ENCODE data around the gene HOXD11.
A peak's percentile ranks its signal among the peaks of the same experiment; 100 is the strongest.

Gene HOXD11

DNA sequence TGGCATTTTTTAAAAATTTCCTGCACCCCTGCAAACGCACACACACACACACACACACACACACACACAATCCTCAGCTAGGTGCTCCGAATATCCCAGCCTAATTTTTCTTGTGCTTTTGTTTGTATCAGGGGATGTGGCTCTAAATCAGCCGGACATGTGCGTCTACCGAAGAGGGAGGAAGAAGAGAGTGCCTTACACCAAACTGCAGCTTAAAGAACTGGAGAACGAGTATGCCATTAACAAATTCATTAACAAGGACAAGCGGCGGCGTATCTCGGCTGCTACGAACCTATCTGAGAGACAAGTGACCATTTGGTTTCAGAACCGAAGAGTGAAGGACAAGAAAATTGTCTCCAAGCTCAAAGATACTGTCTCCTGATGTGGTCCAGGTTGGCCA, 12.7 kb upstream of the HOXD11 start:
- no peak for DNase-seq

DNA sequence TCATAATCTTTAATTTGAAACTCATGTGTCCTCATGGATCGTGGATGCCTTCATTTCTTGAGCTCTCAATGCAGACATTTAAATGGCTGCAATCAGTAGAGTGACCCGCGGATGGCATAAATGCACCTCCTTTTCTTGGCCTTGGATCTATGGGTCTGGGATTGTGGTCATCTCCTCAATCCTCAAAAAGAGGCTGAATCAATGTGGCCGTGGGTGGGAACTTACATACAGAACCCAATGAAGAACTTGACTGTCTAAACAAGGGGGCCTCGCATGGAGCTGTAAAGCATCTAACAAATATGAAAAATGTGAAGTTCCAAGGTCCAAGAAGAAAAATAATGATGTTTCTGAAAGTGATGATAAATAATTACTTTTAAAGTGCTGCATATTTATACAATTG, 11.7 kb upstream of the HOXD11 start:
- no peak for DNase-seq

DNA sequence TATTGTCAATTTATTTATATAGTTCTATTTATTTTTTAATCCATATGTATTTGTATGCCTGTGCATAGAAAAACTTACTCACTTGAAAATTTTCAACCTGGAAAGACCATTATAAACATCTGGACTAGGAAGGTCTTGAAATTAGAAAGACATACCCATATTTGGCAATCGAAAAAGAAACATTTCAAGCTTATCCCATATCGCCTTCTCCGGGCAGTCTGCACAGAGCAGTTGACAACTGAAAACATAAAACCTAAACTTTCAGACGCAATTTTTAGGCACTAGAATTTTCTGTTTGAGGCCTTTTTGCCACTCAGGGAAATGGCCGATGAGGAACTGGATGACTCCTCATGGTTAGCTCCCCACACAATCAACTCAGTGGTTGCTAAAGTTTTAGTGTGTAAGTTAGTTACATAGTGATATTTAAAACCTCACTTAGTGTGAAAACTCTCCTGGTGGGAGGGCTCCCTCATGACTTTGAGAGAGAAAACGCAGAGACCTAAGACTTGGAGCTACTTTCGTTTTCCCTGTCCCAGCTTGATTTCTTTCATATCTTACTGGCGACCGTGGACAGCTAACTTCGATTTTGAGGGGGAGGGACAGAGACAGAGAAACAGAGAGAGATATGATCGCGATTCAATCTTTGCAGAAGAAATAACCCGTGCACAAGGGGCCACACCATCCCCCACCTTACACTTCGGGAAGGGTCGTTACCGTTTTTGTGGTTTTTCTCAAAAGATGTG, 10.7 kb upstream of the HOXD11 start:
- no peak for DNase-seq

DNA sequence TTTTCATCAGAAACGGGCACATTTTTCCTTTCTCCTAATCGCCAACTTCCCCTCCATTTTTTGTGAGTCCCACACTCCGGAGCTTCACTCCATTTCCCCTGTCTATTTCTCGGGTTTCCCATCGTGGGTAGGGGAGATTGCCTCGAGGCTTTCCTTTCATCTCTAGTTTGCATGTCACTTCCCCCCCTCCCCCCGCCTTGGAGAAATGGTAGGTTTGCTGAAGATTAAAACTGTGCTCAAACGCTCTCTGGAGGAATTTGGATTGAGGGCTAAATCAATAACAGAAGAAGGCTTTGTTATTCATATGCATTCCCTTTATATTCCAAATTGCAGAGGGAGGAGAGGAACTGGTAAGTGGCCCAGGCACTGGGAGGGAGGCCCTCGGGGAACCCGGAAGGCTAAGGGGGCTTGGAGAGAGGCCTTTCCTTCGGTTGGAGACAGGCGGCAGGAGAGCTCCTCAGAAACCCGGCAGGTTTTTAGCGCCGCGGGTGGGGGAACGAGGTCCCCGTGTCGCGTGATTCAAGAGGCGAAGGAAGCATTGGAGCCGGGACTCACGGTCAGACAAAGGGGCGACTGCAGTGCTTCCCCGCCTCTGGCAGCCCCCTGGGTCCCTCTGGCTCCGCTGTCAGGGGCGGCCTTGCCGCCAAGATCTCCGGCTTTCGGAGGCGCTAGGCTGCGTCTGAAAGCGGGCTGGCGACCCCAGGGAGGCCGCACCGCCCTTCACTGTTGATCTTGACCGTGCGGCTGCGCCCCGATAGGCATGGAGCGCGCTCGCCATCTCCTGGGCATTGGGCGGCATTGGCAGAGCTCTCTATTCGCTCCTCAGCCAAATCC, 9.9 kb upstream of the HOXD11 start:
- DNase-seq: peak; percentile 30

DNA sequence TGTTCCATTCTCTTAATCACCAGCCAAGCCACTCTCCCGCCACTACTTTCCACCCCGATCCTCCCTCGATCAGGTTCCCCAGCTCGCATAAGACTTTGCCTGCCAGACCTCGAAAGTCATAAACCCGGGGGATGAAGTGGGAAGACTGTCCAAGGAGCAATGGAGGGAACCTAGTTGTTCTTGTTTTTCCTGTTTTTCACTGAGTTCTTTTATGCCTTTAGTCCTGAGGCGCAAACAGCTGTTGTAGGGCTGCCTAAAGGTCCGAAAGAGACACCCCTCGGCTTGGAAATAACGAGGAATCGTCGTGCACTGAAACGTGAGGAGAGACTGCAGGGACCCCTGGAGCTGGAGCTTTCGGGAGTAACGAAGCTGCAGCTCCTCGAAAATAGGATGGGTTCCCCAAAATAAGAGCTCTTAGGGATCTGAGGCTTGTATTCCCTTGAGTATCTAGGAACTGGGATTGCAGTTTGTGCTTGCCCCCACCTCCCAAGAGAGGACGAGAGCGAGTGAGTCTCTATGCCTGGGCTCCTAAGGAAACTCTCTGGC, 9.2 kb upstream of the HOXD11 start:
- DNase-seq: no peak

DNA sequence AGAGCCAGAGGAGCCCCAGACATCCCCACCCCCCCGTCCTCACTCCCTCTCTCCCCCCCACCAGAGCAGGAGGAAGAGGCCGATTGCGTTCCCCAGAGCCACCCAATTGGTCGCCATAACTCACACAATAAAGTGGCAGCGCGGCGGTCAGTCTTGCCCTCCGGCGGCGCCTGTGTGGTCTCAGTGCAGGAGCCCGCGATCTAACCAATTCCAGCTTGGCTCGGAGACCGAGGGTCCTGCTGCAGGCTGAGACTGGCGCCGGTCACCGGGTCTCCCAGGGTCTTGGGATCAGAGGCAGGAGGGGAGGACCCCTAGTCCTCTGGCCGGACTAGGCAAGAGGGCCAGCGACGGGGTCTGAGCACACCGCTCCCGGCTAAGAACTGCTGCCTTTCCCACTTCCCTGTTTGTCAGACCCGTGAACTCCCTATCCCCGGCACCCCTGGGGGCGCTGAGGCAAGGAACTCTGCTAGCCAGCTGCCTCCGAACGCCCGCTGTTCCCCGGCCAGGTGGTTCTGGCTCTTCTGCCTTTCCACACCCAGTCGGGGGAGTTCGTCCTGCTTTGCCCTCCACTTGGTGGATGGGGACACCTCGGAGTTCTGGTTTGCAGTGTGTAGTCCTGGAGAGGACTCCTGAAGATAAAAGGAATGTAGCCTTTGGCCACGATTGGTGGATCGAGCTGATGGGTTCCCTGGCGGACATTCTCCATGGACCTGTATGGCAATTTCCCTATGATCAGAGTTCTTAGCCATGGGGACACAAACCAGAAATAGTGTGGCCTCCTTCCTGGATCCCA, 8.5 kb upstream of the HOXD11 start:
- no peak for DNase-seq

DNA sequence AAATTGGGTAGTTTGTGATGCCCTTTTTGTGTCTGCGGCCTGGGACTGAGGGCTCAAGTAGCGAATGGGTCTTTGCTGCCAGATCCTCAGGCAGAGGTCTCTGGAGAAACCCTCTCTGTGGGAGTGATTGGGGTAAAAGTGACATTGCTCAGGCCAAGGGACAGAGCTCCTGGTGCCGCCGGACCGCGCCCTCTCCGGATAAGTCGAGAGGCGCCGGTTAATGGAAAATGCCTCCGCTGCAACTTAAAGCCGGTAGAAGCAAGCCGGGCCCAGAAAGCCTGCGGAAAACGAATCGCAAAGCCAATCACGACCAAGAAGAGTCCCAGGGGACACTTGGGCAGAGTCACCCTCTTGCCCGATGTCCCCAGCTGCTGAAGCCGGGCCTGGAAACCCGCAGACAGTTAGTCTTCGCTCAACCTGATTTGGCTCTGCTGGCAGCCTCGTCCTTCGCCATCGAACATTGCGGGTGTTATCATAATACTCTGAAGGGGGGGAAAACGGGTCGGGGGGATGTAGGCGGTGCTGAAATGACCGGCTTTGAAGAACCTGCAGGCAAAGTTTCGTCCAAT, 7.8 kb upstream of the HOXD11 start:
- DNase-seq: no peak

DNA sequence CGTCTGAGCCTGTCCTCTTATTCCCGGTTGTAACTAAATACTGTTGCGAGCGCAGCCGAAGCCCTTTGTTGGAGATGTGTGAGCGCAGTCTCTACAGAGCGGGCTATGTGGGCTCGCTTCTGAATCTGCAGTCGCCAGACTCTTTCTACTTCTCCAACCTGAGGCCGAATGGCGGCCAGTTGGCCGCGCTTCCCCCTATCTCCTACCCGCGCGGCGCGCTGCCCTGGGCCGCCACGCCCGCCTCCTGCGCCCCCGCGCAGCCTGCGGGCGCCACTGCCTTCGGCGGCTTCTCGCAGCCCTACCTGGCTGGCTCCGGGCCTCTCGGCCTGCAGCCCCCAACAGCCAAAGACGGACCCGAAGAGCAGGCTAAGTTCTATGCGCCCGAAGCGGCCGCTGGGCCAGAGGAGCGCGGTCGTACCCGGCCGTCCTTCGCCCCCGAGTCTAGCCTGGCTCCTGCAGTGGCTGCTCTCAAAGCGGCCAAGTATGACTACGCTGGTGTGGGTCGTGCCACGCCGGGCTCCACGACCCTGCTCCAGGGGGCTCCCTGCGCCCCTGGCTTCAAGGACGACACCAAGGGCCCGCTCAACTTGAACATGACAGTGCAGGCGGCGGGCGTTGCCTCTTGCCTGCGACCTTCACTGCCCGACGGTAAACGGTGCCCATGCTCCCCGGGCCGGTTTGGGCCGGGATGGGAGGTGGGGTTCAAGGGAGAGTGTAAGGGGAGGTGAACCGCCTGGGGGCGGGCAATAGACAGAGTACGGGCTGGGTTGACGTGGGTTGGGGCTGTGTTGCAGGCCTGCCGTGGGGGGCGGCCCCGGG, 7.1 kb upstream of the HOXD11 start, which contains the start of gene HOXD12:
HOXD12 (plus strand) TSS at position 68 of the 819 bp plus-strand sequence; CDS start at position 75, 7 bp downstream.
- DNase-seq: no peak

DNA sequence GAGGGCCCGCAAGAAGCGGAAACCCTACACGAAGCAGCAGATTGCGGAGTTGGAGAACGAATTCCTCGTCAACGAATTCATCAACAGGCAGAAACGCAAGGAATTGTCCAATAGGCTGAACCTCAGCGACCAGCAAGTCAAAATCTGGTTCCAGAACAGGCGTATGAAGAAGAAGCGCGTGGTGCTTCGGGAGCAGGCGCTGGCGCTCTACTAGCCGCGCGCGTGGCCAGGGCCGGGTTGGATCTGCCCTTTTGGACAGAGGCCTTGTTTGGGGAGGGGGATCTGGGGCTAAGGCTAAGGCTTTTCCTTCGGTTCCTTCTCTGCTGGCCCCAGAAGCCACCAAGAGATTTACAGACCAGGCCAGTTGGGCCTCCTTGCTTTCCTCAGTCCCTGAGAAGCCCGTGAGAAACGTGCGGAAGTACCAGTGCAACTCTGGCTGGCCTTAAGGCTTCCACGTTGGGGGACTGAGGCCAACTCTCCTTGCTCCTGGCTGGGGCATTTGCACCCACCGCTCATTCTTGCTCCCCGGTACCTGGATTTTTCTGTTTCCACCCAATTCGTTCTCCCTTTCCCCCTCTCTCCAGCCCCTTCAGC, 6.4 kb upstream of the HOXD11 start:
- DNase-seq: no peak

DNA sequence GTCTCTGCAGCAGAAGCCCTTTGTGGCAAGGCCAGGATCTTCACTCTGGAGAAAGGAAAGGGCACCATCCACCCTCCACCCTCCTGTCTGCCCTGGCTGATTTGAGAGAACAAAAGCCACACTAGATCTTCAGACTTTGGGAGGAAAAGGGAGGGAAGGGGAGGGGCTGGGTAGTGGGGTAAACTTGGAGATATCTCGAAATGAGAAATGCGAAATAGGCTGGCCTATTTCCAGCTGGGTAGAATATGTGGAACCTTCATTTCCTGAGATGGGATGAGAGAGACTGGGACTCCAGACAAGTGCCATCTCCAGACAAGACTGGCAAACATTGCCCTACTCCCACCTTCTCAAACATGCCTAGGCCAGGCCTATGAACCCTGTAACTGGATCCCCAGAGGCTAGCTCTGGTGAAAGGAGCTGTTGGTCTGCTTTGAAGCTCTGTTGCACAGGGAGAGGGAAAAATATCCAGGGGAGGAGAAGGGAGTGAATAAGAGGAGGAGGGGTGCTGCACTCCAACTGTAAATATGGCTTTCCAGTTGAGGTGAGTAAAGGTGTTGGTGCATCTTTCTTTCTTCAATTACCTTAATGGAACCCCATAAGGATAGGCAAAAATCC, 5.8 kb upstream of the HOXD11 start:
- no peak for DNase-seq

DNA sequence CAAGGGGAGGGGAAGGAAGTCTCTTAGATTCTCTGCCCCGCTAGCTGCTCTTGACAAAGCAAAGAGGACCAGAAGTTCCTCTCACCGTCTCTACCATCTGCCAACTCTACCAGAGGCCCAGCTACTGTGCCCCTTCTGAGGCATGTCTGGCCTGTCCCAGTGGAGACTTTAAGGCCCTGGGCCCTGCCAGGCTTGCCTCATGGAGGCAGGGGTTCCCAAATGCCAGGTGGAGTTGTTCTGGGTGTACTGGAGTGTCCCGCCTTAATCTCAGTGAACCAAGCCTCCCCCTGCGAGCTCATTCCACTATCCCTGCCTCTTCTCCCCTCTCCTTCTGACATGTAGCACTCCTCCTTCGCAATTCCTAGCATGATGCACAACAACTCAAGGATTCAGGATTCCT, 5.2 kb upstream of the HOXD11 start:
- DNase-seq: no peak

DNA sequence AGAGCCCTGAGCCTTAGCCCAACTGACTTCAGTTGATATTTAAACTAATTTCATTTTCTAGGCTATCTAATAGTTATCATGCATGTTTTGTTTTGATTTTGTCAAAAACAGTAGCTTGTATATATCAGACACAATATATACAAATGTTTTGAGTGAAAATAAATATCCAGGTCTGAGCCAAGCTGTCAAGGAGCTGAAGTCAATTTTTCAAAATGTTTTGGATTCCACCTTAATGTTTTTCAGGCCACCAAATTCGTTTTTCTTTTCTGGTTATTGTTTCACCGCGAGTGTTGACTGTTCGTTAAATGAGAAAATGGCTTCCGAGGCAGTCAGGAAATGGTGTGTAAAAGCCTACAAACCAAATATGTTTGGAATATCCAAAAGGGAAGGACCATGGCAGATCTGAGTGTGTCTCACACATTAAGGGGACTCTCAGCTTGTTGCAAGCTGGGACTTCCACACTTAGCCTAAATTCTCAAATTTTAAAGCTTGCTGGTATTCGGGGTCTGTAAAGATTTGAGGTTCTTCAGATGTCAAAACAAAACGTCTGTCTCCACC, 4.7 kb upstream of the HOXD11 start:
- DNase-seq: no peak

DNA sequence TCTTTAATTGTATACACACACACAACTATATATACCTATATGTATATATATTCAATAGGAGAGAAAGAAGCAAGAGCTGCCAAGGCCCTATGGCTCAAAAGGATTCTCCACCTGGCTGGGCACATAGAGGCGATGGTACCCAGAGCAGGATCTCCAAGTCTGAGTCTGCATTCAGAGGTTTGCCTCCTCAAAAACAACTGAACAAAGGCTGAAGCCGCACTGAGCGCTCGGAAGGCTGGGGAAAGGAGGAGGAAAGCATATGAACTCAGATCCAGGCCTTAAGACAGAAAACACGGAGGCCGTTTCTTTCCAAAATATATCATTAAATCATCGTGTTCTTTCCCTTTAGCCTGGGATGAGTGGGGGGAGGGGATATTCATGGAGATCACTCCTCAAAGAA, 3.9 kb upstream of the HOXD11 start:
- no peak for DNase-seq

DNA sequence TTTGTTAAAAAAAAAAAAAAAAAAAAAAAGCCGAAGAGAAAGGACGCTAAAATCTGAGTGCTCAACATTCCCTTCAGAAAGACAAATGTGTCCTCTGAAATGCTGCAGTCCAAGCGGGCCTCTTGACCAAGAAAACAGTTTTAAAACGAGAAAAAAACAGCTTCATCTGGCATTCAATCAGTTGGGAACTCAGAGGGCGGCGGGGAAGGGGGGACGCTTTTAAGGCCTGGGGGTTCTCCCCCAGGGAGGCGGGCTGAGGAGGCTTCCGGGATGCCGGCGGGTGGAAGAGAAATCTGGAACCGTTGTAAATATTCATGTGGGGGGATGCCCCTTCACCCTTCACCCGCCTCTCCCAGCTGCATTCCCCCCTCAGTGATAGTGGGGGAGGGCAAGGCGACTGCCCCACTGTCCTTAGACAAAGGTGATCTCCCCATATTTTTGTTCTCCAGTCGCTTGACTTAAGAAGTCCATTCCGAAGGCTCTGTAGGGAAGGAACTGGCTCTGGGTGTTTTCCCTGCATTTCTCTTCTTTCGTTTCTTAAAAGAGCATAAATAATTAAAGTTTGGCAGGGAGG, 3.3 kb upstream of the HOXD11 start:
- no peak for DNase-seq

DNA sequence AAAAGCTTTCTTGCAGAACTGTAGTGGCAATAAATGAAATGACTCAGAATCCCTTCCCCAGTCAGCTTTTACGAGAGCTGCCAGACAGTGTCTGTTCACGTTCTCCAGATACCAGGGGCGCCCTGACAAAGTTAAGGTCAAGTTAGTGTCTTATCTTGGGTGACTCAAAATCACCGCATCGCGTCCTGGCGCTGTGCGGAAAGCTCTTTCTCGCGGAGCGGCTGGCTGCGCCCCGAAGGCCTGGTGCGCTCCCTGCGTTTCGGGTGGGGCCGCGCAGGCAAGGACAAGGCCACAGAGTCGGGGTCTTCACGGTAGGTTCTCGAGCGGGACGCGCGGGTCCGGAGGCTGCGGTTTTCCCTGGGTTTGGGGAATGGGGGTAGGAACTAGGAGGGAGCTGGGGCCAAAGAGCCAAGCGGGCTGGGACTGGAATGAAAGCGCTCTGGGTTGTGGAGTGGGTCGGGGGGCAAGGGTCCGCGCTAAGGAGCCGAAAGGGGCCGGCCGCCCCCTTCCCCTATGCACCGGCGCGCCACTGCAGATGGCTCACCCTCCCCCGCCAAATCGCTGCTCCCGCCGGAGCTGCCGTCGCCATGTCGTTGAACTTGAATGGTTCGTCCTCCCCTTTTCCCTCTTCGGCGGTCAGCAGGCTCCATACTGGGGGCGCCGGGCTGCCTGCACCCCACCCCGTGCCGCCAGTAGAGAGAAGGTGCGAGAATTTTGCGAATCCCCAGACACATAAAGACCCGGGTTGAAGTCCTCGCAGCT, 2.6 kb upstream of the HOXD11 start:
- no peak for DNase-seq

DNA sequence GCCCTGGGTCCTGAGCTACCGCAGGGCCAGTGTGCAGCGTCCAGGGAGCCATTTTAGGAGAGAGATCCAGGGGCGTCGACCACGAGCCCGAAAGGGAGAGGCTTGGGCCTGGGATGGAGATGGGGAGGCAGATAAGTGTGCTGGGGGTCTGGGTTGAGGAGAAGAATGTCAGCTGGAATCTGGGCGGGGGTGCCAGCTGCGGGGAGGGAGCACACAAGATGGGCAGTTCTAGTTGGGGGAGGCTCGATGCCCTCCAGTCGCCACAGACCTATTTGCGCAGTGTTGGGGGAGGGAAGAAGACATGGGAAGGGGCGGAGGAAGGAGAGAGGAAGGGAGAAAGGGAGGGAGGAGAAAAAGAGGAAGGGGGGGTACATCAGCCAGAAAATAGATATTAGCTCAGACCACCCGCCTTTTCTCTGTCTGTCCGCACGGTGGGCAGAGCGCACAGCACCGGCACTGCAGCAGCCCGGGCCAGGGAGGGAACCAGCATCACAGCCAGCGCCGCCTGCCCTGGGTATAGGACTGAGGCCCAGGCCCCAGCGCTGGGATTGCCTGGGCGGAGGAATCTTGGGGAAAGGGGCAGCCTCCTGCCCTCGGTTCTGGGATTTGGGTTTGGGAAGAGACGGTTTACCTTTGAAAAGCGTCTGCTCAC, 1.9 kb upstream of the HOXD11 start:
- DNase-seq: no peak

DNA sequence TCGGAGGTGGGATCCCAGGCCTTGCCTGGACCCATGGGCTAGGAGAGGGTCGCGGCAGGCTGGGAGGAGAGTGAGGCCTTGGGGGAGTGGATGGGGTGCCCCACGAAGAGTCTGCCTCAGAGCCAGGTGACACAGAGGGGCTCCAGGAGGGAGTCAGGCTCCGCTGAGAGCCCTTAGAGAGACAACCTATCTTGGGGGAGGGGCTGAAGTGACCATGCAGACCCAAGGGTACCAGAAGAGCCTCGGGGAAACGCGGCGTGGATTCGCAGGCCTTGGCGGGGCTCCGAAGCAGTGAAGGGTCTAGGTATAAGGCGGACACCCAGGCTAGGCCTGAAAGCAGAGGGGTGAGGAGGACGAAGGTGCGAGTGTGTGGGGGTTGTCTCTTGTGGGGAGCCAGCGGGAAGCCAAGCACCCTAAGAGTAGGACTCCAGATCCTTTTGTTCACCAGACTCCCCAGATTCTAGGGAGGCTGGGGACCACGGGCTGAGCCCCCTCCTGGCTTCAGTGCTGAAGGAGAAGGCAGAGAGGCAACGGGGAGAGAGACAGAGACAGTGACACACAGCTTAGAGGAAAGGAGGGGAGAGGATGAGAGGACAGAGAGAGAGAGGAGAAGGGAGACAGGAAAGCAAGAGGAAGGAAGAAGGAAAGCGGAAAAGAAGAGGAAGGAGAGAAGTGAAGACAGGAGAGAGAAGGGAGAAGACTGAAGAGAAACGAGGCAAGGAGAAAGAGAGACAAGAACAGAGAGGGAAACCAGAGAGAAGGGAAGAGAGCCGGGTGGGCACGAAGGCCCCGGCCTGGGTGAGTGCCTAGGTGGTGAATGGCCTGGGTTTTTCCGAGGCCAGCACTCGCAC, 1.1 kb upstream of the HOXD11 start:
- no peak for DNase-seq

DNA sequence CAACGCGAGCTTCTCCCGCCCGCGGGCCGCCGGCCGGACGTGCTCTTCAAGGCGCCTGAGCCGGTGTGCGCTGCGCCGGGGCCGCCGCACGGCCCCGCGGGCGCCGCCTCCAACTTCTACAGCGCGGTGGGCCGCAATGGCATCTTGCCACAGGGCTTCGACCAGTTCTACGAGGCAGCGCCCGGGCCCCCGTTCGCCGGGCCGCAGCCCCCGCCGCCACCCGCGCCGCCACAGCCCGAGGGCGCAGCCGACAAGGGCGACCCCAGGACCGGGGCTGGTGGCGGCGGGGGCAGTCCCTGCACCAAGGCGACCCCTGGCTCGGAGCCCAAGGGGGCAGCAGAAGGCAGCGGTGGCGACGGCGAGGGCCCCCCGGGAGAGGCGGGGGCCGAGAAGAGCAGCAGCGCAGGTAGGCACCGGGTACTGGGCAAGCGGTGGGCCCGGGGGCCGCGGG, 676 bp downstream of the HOXD11 start:
- DNase-seq: no peak

Data from NCI-H1436 treated with DMSO at 0.1 percent for 48 hours (cell line).